NB4 (cell line): Measurements from ENCODE around the gene TIMM10.

ENCODE experiments used
- DNase-seq: peaks from one replicate; pipeline ENCODE4 v3.0.0; 2010; ENCODE audit warnings: low read depth
- H3K4me3 ChIP-seq: one replicate; pipeline ENCODE4 v1.5.1; 2011; ENCODE audit warnings: mild to moderate bottlenecking, low read depth, low read length, moderate library complexity
- MYC ChIP-seq: IDR thresholded peaks from 2 replicates; pipeline ENCODE4 v1.6.1; 2011; ENCODE audit warnings: low read depth, low read length
- POLR2A ChIP-seq: IDR thresholded peaks from 2 replicates; pipeline ENCODE4 v1.6.1; 2011; ENCODE audit warnings: mild to moderate bottlenecking; ENCODE audit not compliant: insufficient read length; ENCODE audit errors: extremely low read depth
- TF ChIP-seq, protein P1 (sequence below): IDR thresholded peaks from one replicate; pipeline ENCODE4 v1.5.1; 2012; ENCODE audit warnings: low read depth, low read length
- TF ChIP-seq, protein P2 (sequence below): IDR thresholded peaks from 2 replicates; pipeline ENCODE4 v1.6.1; 2011; ENCODE audit warnings: low read depth, low read length

TIMM10 gene

DNA sequence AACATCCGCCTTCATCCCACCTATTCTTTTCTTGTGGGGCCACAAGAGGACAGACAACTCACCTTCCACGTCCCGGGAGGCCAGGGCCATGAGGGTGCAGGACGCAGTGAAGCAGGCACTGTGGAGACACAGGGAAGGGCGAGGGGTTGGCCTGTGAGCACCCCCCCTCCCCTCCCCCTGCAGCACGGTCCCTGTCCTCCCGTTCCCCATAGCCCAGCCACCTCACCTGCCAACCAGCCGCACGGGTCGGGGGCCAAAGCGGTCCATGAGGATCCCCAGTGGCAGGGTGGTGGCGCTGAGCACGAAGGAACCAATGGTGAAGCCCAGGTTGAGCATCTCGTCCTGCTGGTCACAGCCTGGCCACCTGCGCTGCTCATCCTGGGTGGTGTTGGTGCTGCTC, 29.6 kb downstream of the TIMM10 start:
- H3K4me3 ChIP-seq = no peak overlapping the region
- TF ChIP-seq MYC (no peak), POLR2A (no peak)
- TF ChIP-seq, protein P1, sequence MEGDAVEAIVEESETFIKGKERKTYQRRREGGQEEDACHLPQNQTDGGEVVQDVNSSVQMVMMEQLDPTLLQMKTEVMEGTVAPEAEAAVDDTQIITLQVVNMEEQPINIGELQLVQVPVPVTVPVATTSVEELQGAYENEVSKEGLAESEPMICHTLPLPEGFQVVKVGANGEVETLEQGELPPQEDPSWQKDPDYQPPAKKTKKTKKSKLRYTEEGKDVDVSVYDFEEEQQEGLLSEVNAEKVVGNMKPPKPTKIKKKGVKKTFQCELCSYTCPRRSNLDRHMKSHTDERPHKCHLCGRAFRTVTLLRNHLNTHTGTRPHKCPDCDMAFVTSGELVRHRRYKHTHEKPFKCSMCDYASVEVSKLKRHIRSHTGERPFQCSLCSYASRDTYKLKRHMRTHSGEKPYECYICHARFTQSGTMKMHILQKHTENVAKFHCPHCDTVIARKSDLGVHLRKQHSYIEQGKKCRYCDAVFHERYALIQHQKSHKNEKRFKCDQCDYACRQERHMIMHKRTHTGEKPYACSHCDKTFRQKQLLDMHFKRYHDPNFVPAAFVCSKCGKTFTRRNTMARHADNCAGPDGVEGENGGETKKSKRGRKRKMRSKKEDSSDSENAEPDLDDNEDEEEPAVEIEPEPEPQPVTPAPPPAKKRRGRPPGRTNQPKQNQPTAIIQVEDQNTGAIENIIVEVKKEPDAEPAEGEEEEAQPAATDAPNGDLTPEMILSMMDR = no peak
- TF ChIP-seq, protein P2, sequence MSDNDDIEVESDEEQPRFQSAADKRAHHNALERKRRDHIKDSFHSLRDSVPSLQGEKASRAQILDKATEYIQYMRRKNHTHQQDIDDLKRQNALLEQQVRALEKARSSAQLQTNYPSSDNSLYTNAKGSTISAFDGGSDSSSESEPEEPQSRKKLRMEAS = no peak
- DNase-seq = no peak

GRCh38 chr11:57500515-57500914, 30.0 kb downstream of the TIMM10 start:
- DNase-seq = no peak
- TF ChIP-seq POLR2A = no peak
- H3K4me3 ChIP-seq = no peak overlapping the region

- no peak overlapping the region for H3K4me3 ChIP-seq
- DNase-seq = no peak
- TF ChIP-seq MYC (no peak), POLR2A (no peak)
- TF ChIP-seq, protein P1 = no peak
- TF ChIP-seq, protein P2 = no peak
These were observed 30.5 kb downstream of the TIMM10 start for GRCh38 chr11:57499983-57500461.

DNA sequence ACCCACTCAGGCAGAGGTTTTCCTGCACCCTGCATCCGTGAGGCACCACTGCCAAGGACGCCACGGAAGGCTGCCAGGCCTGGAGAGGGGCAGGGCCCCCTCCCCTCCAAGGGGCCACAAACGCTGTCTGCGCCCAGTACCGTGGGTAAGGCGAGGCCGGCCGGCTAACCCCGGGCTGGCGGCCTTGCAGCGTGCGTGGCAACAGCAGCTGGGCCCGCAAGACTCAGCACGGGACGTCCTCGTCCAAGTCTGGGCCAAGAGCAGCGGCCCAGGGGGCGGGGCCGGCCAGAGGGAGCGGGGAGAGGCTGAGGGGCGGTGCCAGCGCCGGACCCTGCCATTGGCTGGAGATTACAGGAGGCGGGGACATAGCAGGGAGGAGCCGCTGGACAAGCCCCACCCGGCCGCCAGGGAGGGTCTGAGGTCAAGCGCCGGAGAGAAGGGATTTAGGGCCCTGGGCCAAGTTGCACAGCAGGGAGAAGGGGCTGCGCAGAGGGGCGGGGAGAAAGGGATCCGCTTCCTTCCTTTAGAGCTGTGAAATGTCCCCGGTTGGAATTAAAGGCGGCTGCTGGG, 31.1 kb downstream of the TIMM10 start:
- DNase-seq = peak; percentile 51
- TF ChIP-seq MYC (no peak), POLR2A (no peak)
- TF ChIP-seq, protein P1 = no peak
- TF ChIP-seq, protein P2 = no peak
- H3K4me3 ChIP-seq = no peak overlapping the region

DNA sequence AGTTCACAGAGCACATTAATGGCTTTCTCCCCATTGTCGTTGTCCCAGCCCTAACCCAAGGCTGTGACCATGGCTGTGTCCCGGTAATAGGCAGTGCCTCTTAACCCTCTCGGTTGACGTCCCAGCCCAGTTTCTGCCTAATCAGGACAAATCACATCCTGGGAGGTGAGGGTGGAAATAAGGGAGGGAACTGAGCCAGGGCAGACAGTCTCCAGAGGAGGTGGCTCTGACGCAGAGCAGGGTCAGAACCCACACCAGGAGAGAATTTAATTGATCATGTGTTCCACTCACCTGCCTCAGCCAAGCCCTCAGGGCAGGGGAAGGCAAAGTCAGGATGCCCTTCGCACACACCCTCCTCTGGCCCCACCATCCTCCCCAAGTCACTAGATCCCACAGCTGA, 32.0 kb downstream of the TIMM10 start:
- H3K4me3 ChIP-seq = no peak overlapping the region
- TF ChIP-seq, protein P2 = no peak
- TF ChIP-seq, protein P1 = no peak
- TF ChIP-seq MYC (no peak), POLR2A (no peak)
- DNase-seq = no peak

GRCh38 chr11:57497303-57498247, 33.0 kb downstream of the TIMM10 start:
- DNase-seq = no peak
- no peak overlapping the region for H3K4me3 ChIP-seq
- TF ChIP-seq MYC (no peak), POLR2A (no peak)
- TF ChIP-seq, protein P2 = no peak
- TF ChIP-seq, protein P1 = no peak
